BLaER1 (cell line): ENCODE results near the gene TMEM17.

Experiments
- H3K27ac ChIP-seq: shearing (Covaris generic); formaldehyde crosslinking; 2 replicates; pipeline ENCODE4 v1.8.1; 2022
- H3K27me3 ChIP-seq: shearing (Covaris generic); formaldehyde crosslinking; 2 replicates; pipeline ENCODE4 v1.8.1; 2022
- H3K36me3 ChIP-seq: shearing (Covaris generic); formaldehyde crosslinking; 2 replicates; pipeline ENCODE4 v1.8.1; 2022
- H3K4me1 ChIP-seq: shearing (Covaris generic); formaldehyde crosslinking; 2 replicates; pipeline ENCODE4 v1.8.1; 2022
- H3K4me2 ChIP-seq: shearing (Covaris generic); formaldehyde crosslinking; 2 replicates; pipeline ENCODE4 v1.8.1; 2022
- H3K4me3 ChIP-seq: shearing (Covaris generic); formaldehyde crosslinking; 2 replicates; pipeline ENCODE4 v1.8.1; 2022
- H3K9ac ChIP-seq: shearing (Covaris generic); formaldehyde crosslinking; 2 replicates; pipeline ENCODE4 v1.8.1; 2022
- H3K9me3 ChIP-seq: shearing (Covaris generic); formaldehyde crosslinking; 2 replicates; pipeline ENCODE4 v1.8.1; 2022
- H4K20me1 ChIP-seq: shearing (Covaris generic); formaldehyde crosslinking; 2 replicates; pipeline ENCODE4 v1.8.1; 2022
- Cebpa-rat ChIP-seq: shearing (Covaris generic); IDR thresholded peaks from 2 replicates; pipeline ENCODE4 v1.8.1; 2022

The TMEM17 gene

DNA sequence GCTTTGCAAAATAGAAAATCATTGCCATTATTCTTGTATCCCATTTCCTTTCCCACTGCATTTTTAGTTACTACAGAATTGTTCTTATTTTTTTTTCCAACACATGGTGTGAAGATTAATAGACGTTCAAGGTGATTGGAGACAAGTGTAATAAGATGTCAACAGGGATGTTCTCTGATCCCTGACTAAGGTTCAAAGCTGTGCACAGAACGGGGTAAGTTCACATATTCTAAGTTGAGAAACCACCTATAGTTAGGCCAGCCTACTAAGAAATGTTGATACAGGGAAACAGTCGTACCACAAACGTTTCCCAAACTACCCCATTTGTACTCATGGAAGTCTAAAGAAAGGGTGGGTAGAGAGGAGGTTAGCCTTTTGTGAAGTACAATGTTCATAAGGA is 6.4 kb upstream of the TMEM17 start:
- no peaks in the 10 kb centered on the region for H3K36me3 ChIP-seq
- H3K4me3 ChIP-seq = no peak overlapping the region
- no peak overlapping the region for H3K27ac ChIP-seq
- H3K9me3 ChIP-seq = peaks cover 5% of the 10 kb centered on the region; the same call in 1 of the 2 replicates
- no peaks in the 10 kb centered on the region for H3K27me3 ChIP-seq
- no peak for TF ChIP-seq Cebpa-rat
- H3K4me1 ChIP-seq = no peaks in the 10 kb centered on the region
- no peak overlapping the region for H3K4me2 ChIP-seq
- H3K9ac ChIP-seq = no peak overlapping the region
- no peaks in the 10 kb centered on the region for H4K20me1 ChIP-seq

DNA sequence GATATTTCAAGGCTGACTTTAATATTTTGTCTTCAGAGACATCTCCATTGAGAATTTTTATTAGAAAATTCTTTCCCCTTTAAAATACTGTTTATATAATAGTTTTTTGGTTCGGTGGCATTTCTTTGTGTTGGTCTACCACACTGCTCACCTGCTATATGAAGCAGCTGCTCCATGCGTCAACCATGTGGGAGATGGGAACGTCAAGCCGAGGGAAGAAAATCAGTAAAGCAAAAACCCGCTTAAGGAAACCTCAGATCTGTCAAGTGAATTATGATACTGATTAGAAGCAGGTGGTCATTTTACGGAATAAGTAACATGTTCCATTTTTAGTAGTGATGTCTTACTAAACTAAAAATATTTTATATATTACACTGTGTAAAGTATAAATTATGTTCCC is 5.6 kb upstream of the TMEM17 start:
- Histone ChIP-seq H3K9ac (no peak overlapping the region), H4K20me1 (no peaks in the 10 kb centered on the region), H3K9me3 (peaks cover 3% of the 10 kb centered on the region; the same call in 1 of the 2 replicates), H3K4me2 (no peak overlapping the region), H3K36me3 (no peaks in the 10 kb centered on the region), H3K27me3 (no peaks in the 10 kb centered on the region), H3K27ac (no peak overlapping the region), H3K4me1 (peaks cover 2% of the 10 kb centered on the region; the same call in 1 of the 2 replicates), H3K4me3 (no peak overlapping the region)
- no peak for TF ChIP-seq Cebpa-rat

DNA sequence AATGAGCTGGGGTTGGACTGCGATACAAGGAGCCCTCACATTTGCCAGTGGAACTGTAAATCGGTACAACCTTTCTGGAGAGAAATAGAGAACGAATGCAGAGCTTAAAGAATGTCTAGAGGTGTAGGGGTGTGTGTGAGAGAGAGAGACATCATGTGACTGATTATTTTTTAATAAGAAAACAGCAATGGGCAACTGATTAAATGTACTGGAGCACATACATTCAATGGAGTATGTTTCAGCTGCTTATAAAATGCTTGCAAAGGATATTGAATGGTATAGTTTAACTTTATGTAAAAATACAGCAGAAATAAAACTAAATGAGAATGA is 391 bp upstream of the TMEM17 start:
- peak overlapping the region; percentile 71 for H3K9ac ChIP-seq
- no peak for TF ChIP-seq Cebpa-rat
- peak overlapping the region; percentile 88 for H3K4me2 ChIP-seq
- no peaks in the 10 kb centered on the region for H3K36me3 ChIP-seq
- peaks cover 6% of the 10 kb centered on the region; the same call in 1 of the 2 replicates for H3K4me1 ChIP-seq
- H3K9me3 ChIP-seq = no peaks in the 10 kb centered on the region
- H3K27ac ChIP-seq = peak overlapping the region; percentile 63; the same call in 1 of the 2 replicates
- H3K27me3 ChIP-seq = peaks cover 20% of the 10 kb centered on the region
- no peaks in the 10 kb centered on the region for H4K20me1 ChIP-seq
- H3K4me3 ChIP-seq = peak overlapping the region; percentile 80

DNA sequence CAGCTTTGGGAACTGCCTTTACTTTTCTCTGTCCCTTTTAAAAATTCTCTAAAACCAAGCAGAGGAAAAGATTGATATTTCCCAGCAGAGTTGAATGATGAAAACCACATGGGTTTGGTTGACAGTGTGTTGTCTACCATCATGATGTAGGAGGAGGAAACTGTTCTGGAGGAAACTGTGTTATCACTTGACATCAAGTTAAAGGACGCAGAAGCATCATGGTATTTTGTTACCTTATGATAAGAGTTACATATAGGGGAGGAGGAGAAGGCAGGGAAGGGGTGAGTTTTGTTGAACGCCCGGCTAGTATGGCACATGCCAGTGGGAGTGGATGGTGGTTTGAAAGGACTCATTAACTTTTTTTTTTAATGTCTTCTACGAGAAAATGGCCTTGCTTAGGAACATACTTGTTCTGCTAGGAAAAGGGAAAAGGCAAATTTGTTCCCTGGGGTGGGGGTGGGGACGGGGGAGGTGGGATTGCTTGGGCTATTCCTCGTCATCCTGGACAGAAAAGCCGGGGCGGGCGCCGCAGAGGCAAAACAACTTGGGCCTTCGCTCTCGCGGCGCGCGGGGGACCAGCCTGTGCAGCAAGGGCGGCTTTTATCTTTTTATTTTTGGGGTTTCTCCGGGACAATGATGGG is 766 bp downstream of the TMEM17 start:
- peak overlapping the region; percentile 63 for H3K27ac ChIP-seq
- no peaks in the 10 kb centered on the region for H3K36me3 ChIP-seq
- peak overlapping the region; percentile 88 for H3K4me2 ChIP-seq
- H3K4me1 ChIP-seq = peaks cover 6% of the 10 kb centered on the region; the same call in 1 of the 2 replicates
- no peaks in the 10 kb centered on the region for H3K9me3 ChIP-seq
- TF ChIP-seq Cebpa-rat = no peak
- H3K9ac ChIP-seq = peak overlapping the region; percentile 71
- peak overlapping the region; percentile 80 for H3K4me3 ChIP-seq
- no peaks in the 10 kb centered on the region for H4K20me1 ChIP-seq
- peaks cover 20% of the 10 kb centered on the region for H3K27me3 ChIP-seq

DNA sequence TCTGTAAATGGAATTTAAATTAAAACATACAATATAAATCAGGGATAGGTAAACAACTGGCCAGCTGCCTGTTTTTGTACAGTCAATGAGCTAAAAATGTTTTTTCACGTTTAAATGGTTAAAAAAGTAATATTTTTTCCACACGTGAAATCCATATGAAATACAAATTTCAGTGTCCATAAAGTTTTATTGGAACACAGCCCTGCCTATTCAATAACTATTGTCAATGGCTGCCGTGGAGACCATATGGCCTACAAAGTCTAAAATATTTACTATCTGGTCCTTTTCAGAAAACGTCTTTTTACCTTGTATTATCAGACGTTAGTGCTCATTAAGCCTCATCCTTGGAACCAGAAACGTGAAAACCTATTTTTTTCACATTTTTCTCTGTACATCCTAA is 1.3 kb downstream of the TMEM17 start:
- no peak overlapping the region for H3K9ac ChIP-seq
- H3K27ac ChIP-seq = no peak overlapping the region

DNA sequence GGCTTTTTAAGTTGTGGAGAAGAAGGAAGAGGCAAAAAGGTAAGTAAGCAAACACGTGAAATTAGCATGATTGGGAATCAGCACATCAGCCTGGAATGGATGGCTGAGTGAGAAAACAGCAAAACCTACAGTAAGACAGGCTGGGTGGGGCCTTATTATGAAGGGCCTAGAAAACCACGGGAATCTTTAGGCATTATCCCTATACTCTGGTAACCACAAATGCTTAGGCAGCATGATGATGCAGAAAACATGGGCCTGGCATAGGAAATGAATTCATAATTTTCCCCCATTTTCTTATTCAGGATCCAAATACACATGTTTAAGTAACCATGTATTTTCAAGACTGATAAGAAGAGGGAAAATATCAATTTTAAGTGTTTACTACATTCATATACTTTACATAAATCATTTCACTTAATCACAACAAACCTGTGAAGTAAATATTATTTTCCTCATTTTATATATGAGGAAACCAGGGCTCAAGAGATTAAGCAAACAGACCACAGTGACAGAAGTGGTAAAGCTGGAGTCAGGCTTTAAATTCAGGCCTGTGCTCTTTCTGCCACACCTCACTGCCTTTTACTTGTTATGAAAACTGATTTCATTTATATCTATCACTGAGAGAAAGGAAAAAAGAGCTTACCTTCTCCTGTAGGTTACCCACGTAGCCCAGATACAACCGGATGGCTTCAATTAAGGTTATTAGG is 4.0 kb downstream of the TMEM17 start:
- H3K4me3 ChIP-seq = no peak overlapping the region
- H3K27me3 ChIP-seq = peaks cover 20% of the 10 kb centered on the region
- no peaks in the 10 kb centered on the region for H3K36me3 ChIP-seq
- no peaks in the 10 kb centered on the region for H3K9me3 ChIP-seq
- no peak overlapping the region for H3K4me2 ChIP-seq
- TF ChIP-seq Cebpa-rat = no peak
- no peaks in the 10 kb centered on the region for H4K20me1 ChIP-seq
- H3K4me1 ChIP-seq = peaks cover 6% of the 10 kb centered on the region; the same call in 1 of the 2 replicates
- H3K9ac ChIP-seq = no peak overlapping the region
- H3K27ac ChIP-seq = no peak overlapping the region

More for the DNA sequence above, 1.3 kb downstream of the TMEM17 start:
- Histone ChIP-seq H3K4me2 (no peak overlapping the region), H3K27me3 (peaks cover 20% of the 10 kb centered on the region), H3K36me3 (no peaks in the 10 kb centered on the region), H4K20me1 (no peaks in the 10 kb centered on the region), H3K4me1 (peaks cover 6% of the 10 kb centered on the region; the same call in 1 of the 2 replicates), H3K4me3 (no peak overlapping the region), H3K9me3 (no peaks in the 10 kb centered on the region)
- no peak for TF ChIP-seq Cebpa-rat

DNA sequence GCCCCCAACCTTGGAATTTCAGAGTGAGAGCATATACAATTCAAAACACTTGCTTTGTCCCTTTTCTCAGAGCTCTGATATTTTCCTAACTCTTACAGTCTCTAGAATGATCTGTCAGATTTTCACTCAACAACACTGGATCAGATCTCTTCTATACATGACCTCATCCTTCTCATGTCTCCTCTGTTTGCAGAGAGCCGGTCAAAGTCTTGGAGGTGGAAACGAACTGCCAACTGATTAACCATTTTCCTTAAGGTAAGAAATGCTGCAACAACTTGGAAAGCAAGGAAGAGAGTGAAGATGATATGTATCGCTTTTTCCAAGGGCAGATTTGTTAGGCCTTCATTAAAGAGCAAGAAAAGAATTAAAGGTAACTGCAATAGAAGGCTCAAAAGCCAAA is 4.9 kb downstream of the TMEM17 start:
- H3K9me3 ChIP-seq = no peaks in the 10 kb centered on the region
- no peaks in the 10 kb centered on the region for H3K36me3 ChIP-seq
- TF ChIP-seq Cebpa-rat = no peak
- H3K27ac ChIP-seq = no peak overlapping the region
- no peaks in the 10 kb centered on the region for H3K4me1 ChIP-seq
- no peak overlapping the region for H3K4me2 ChIP-seq
- no peak overlapping the region for H3K4me3 ChIP-seq
- H4K20me1 ChIP-seq = no peaks in the 10 kb centered on the region
- no peak overlapping the region for H3K9ac ChIP-seq
- peaks cover 15% of the 10 kb centered on the region for H3K27me3 ChIP-seq

DNA sequence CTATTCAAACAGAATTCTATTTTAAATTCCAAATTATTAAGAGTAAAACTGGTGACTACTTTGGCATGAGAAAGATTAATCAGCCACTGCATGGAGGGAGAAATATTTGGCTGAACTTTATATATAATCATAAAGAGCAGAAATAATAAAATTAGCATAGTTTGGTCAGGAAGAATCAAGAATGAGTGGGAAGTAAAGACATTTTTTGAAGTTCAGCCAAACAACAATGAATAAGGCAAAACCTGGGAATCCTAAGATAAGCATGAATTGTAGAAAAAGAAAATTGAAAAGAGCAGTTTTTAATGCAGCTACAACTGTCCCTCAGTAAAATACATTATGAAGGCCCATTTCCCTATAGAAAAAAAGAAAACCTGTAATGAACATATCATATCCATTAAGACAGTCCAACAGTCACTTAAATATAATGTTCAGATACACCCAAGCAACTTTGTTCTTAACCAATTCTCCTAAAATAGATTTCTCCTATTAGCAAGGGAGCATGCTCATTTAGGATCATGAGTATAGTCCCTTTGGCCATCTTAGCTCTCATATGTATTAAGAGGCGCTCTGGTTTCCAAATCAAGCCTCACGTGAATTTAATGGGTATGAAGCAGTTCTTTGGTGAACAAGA is 6.5 kb downstream of the TMEM17 start:
- Histone ChIP-seq H3K4me2 (no peak overlapping the region), H3K27me3 (peaks cover 1% of the 10 kb centered on the region; the same call in 1 of the 2 replicates), H3K9me3 (no peaks in the 10 kb centered on the region), H3K36me3 (no peaks in the 10 kb centered on the region), H3K9ac (no peak overlapping the region), H3K4me1 (no peaks in the 10 kb centered on the region), H4K20me1 (no peaks in the 10 kb centered on the region), H3K4me3 (no peak overlapping the region), H3K27ac (no peak overlapping the region)
- no peak for TF ChIP-seq Cebpa-rat

DNA sequence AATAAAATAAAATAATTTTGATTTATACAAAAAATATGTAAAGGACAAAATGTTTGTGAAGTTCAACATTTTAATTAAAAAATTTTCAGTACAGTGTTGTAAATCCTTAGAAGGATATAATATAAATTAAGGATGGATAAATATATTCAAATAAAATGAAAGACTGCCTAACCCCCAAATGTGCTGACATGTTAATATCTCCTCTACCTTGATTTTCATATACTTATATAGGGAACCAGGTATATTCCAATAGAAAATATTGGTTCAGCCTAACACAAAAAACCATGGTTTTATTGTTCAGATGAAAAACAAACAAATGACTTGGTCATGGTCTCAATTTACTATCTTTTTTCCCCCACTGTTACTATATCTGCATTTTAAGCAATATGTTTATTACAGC is 7.3 kb downstream of the TMEM17 start:
- no peak overlapping the region for H3K9ac ChIP-seq
- H4K20me1 ChIP-seq = no peaks in the 10 kb centered on the region
- H3K36me3 ChIP-seq = no peaks in the 10 kb centered on the region
- no peak overlapping the region for H3K4me2 ChIP-seq
- H3K4me3 ChIP-seq = no peak overlapping the region
- no peaks in the 10 kb centered on the region for H3K27me3 ChIP-seq
- no peak overlapping the region for H3K27ac ChIP-seq
- no peaks in the 10 kb centered on the region for H3K9me3 ChIP-seq
- no peak for TF ChIP-seq Cebpa-rat
- no peaks in the 10 kb centered on the region for H3K4me1 ChIP-seq

DNA sequence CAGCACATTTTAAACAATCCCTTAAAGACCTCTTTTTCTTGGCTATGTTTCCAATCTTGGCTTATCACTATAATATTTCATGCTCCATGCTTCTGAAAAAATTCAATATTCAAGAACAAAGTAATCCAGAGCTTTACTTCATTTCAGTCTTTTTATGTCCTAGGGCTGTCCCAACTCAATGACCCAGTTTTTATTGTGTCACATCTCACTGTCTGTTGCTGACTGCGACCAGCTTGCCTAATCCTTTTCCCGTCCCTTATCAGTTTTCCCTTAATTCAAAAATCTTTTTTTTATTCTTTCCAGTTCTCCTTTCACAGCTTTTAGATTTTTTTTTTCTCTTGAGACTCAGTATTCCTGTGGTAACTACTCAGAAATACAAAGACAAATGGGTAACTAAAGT is 10.2 kb downstream of the TMEM17 start:
- no peak for TF ChIP-seq Cebpa-rat

More for the DNA sequence above, 10.2 kb downstream of the TMEM17 start:
- Histone ChIP-seq H3K9me3 (no peaks in the 10 kb centered on the region), H3K4me1 (no peaks in the 10 kb centered on the region), H3K27me3 (no peaks in the 10 kb centered on the region), H3K4me2 (no peak overlapping the region), H3K27ac (no peak overlapping the region), H4K20me1 (no peaks in the 10 kb centered on the region), H3K36me3 (no peaks in the 10 kb centered on the region), H3K9ac (no peak overlapping the region), H3K4me3 (no peak overlapping the region)
